ENCODE measurements around the gene ZC3H4.
"Not testable (repeated sequence)": the region's sequence is repeated elsewhere in the genome, so short reads cannot be mapped to it uniquely, and the experiment has no call there.

ZC3H4 gene

DNA sequence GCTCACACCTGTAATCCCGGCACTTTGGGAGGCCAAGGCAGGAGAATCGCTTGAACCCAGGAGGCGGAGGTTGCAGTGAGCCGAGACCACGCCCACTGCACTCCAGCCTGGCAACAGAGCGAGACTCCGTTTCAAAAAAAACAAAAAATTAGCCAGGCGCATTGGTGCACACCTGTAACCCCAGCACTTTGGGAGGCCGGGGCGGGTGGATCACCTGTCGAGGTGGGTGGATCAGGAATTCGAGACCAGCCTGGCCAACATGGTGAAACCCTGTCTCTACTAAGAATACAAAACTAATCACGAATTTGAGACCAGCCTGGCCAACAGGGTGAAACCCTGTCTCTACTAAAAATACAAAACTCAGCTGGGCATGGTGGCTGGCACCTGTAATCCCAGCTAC lies 35.2 kb downstream of the ZC3H4 start:
- not testable (repeated sequence) for DNase-seq

DNA sequence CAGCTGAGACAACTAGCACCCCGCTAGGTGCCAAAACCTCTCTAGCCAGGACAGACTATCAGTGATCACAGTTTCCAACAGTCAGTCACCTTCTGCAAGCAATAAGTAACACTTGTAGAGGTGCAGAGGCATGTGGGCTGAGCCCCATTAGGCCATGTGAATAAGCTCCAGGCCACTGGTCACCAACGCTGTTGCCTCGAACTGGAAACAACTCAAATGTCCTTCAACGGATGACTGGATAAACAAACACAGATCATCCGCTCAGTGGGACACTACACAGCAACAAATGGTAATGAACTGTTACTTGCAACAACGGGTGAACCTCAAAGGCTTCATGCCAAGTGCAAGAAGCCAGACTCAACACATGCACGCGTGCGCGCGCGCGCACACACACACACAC lies 37.6 kb downstream of the ZC3H4 start:
- no peak for DNase-seq

GRCh38 chr19:47075179-47075810 lies 38.3 kb downstream of the ZC3H4 start:
- DNase-seq = no peak

GRCh38 chr19:47074621-47075020 lies 39.0 kb downstream of the ZC3H4 start:
- DNase-seq = no peak

- no peak for DNase-seq
Measured at GRCh38 chr19:47073574-47073973, 40.0 kb downstream of the ZC3H4 start.

DNA sequence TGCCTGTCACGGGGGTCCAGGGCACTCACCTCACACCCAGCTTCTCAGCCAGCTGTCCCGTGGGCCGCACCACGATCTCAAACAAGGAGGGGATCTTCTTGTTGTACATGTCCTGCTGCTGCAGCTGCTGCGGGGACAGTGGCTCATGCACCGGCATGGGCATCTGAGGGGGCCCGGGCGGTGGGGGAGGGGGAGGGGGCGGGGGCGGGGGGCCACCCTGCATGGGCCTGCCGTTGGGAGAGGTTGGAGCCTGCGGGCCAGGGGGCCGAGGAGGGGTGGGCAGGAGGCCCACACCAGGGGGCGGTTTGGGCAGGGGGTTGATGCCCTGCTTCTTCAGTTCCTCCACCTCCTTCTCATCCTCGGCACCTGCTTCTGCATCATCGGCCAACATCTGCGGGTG lies 41.3 kb downstream of the ZC3H4 start:
- no peak for DNase-seq

GRCh38 chr19:47071731-47072130 lies 41.8 kb downstream of the ZC3H4 start:
- DNase-seq = no peak

- no peak for DNase-seq
Measured at GRCh38 chr19:47070756-47071155, 42.8 kb downstream of the ZC3H4 start.

GRCh38 chr19:47069795-47070194 lies 43.8 kb downstream of the ZC3H4 start:
- no peak for DNase-seq

DNA sequence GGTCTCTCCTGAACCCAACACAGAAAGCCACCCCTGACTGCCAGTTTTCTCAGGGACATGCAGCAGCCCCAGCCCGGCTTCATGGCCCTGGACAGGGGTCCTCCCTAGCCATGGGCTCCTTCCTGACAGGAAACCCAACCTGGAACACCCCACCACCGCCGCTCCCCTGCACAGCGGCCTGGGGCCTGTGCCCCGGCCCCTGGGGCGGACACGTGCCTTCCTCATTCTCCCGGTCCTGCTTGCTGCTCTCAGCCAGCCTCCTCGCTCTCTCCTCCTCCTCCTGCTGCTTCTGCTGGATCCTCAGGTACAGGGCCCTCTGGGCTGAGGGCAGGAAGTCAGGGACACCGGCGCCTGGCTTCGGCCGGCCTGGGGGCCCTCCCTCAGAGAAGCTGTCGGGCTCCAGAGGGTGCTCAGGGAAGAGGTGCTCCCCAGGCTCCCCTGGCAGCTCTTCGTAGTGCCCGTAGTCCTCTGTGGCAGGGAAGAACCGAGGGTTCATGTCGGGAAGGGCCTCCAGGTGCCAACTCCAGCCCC lies 44.6 kb downstream of the ZC3H4 start:
- DNase-seq = no peak

- DNase-seq = no peak
Measured at GRCh38 chr19:47068246-47068645, 45.3 kb downstream of the ZC3H4 start.

DNA sequence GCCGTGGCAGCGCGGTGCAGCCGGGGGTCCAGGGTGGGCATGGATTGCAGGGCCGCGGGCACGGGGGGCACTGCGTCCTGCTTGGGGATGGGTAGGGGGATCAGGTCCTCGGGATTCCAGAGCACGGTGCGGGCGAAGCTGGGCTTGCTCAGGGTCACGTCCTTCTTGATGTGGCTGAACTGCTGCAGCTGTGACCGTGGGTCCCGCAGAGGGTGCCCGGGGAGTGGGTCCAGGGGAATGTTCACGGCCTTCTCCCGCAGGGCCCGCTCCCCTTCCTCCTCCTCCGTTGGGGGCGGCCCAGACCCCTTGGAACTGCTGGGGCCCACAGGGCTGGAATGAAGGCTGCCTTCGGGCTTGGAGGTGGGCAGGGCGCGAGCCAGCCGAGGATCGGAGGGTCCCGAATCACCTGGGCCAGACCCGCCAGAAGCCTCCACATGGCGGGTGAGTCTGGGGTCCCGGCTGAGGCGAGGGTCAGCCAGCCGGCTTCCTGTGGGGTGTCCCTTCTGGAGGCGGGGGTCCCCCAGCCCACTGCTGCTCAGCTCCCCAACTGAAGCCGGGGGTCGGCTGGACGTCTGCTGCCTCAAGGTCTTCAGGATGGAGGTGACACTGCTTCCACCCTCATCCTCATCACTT lies 46.2 kb downstream of the ZC3H4 start:
- no peak for DNase-seq

GRCh38 chr19:47066376-47067214 lies 47.0 kb downstream of the ZC3H4 start:
- DNase-seq = no peak

GRCh38 chr19:47065242-47065641 lies 48.3 kb downstream of the ZC3H4 start:
- DNase-seq = no peak

- no peak for DNase-seq
Measured at GRCh38 chr19:47063874-47064273, 49.7 kb downstream of the ZC3H4 start.

DNA sequence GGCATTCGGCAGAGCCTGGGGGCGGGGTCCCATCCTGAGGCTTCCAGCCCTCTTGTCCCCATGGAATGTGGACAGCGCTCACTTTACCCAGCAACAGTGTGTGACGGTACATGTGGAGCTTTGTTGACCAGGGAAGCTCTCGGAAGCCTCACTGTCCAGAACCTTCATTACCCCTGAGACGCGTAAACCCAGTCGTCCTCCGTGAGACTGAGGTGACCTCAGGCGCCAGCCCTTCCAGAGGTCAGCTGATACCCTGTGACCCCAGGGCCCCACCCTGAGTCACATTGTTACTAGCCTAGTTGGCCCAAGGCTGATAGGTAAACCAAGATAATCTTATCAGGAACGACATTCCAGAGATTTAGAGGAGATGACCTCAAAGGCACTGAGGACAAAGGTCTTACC lies 55.0 kb downstream of the ZC3H4 start:
- DNase-seq = no peak

GRCh38 chr19:47057328-47057727 lies 56.2 kb downstream of the ZC3H4 start:
- DNase-seq = no peak

DNA sequence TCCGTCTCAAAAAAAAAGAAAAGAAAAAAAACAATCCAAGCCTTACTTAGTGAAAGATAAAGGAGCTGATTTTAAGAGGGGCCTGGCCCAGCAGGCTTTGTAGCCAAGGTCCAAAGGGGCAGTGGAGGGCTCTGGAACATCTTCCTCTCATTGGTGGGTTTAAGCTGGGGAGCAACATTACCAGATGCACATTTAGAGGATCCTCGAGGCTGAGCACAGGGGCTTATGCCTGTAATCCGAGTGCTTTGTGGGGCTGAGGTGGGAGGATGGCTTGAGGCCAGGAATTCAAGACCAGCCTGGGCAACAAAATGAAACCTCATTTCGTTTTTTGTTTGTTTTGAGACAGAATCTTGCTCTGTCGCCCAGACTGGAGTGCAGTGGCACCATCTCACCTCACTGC lies 57.2 kb downstream of the ZC3H4 start:
- no peak for DNase-seq

- DNase-seq = not testable (repeated sequence)
Measured at GRCh38 chr19:47050562-47050961, 63.0 kb downstream of the ZC3H4 start.

- no peak for DNase-seq
Measured at GRCh38 chr19:47049307-47049700, 64.3 kb downstream of the ZC3H4 start.

DNA sequence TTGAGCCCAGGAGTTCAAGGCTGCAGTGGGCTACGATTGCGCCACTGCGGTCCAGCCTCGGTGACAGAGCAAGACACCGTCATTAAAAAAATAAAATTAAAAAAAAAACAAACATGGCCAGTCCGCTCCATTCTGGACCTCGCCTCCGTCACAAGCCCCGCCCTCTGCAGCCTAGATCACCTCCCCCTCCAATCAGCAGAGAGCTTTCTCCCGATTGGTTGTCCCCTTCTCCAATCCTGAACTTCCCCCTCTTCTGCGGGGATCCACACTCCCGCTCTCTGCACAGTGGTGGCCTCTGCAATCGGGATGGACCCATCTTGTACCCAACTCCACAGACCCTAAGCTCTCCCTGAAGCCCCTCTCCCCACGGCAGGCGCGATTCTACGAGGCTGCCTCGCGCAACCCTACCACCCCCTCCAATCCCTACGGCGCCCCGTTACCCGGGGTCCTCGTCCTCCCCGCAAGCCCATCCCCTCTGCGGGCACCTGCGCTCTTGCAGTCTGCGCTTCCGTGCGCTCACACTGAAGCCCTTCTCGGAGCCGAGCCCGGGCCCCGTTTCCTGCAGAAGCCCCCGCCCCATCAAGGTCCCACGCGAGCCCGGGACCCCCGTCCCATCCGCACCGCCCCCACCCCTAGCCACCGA lies 65.7 kb downstream of the ZC3H4 start:
- peak; percentile 53 for DNase-seq

DNA sequence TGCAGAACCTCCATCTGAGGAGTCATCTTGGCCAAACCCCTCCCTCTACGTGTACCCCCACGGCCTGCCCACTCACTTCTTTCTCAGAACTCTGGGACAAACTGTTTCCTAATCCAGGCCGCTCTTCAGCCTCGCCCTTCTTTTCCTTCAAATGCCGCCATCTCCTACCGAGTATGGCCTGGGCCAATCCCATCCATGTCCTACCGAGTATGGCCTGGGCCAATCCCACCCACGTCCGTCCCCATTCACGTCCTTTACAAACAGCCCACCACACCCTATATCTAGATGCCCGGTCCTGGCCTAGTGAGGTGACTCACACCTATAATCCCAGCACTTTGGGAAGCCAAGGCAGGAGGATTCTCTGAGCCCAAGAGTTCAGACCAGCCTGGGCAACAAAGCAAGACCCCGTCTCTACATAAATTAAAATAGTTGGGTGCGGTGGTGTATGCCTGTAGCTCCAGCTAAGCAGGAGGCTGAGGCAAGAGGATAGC lies 66.3 kb downstream of the ZC3H4 start:
- no peak for DNase-seq

- no peak for DNase-seq
Measured at GRCh38 chr19:47045867-47046470, 67.6 kb downstream of the ZC3H4 start.

All from T-helper 9 cell (primary cell).